ENCODE measurements around the gene HIP1.

Gene HIP1

GRCh38 chr7:75628055-75628454, 110.7 kb downstream of the HIP1 start:
- Histone ChIP-seq H3K79me2 (ENCODE audit: insufficient read depth, low read depth) (no peaks in the 10 kb centered on the region), H4K20me1 (ENCODE audit: insufficient read depth) (no peaks in the 10 kb centered on the region), H2AFZ (ENCODE audit: low read depth) (no peak overlapping the region), H3K4me1 (ENCODE audit: low read depth, poor library complexity, severe bottlenecking) (no peaks in the 10 kb centered on the region), H3K4me2 (no peak overlapping the region), H3K36me3 (ENCODE audit: insufficient read depth) (no peaks in the 10 kb centered on the region), H3K27me3 (ENCODE audit: insufficient read depth, low read depth) (no peaks in the 10 kb centered on the region), H3K4me3 (IDR thresholded peaks at IDR 0.05; ENCODE audit: insufficient read depth, low read depth, low read length) (no peak overlapping the region), H3K27ac (no peak overlapping the region), H3K9ac (no peak overlapping the region)
- TF ChIP-seq, protein P1, sequence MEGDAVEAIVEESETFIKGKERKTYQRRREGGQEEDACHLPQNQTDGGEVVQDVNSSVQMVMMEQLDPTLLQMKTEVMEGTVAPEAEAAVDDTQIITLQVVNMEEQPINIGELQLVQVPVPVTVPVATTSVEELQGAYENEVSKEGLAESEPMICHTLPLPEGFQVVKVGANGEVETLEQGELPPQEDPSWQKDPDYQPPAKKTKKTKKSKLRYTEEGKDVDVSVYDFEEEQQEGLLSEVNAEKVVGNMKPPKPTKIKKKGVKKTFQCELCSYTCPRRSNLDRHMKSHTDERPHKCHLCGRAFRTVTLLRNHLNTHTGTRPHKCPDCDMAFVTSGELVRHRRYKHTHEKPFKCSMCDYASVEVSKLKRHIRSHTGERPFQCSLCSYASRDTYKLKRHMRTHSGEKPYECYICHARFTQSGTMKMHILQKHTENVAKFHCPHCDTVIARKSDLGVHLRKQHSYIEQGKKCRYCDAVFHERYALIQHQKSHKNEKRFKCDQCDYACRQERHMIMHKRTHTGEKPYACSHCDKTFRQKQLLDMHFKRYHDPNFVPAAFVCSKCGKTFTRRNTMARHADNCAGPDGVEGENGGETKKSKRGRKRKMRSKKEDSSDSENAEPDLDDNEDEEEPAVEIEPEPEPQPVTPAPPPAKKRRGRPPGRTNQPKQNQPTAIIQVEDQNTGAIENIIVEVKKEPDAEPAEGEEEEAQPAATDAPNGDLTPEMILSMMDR (conservative IDR thresholded peaks at IDR 0.05; ENCODE audit: low read depth, low read length) = no peak

DNA sequence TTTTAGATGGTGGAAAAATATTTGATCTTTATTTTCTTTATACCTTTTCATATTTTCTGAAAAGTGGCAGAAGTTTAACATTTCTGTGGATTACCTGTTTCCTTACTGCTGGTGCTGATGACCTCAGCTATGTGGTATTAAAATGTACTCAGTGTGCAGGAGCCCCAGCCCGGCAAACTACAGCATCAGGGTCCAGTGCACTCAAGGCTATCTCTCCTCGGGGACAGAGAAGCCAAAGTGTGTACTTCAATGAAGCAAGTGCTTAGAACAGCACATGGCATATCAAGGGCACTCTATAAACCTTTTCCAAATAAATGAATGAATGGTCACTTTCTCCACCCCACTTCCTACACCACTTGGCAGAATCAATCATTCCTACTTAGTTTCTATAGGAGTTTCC, 111.8 kb downstream of the HIP1 start:
- Histone ChIP-seq H4K20me1 (ENCODE audit: insufficient read depth) (no peaks in the 10 kb centered on the region), H3K4me2 (no peak overlapping the region)
- TF ChIP-seq, protein P1 (conservative IDR thresholded peaks at IDR 0.05; ENCODE audit: low read depth, low read length) = no peak

DNA sequence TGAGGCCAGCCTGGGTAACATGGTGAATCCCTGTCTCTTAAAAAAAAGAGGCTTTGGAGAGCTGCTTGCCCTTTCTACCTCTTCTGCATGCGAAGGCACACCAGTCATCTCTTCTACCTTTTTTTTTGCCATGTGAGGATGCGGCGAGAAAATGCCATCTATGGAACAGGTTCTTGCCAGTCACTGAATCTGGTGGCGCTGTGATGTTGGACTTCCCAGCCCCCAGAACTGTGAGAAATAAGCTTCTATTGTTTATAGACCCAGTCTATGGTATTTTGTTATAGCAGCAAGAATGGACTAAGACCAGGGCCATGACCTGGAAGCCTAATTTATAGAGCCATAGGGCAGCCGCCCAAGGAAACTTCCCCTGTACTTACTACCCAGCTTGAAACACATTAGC, 112.9 kb downstream of the HIP1 start:
- Histone ChIP-seq H2AFZ (ENCODE audit: low read depth) (no peak overlapping the region), H3K4me1 (ENCODE audit: low read depth, poor library complexity, severe bottlenecking) (no peaks in the 10 kb centered on the region), H3K36me3 (ENCODE audit: insufficient read depth) (no peaks in the 10 kb centered on the region), H3K4me3 (IDR thresholded peaks at IDR 0.05; ENCODE audit: insufficient read depth, low read depth, low read length) (no peak overlapping the region), H3K79me2 (ENCODE audit: insufficient read depth, low read depth) (no peaks in the 10 kb centered on the region), H4K20me1 (ENCODE audit: insufficient read depth) (no peaks in the 10 kb centered on the region), H3K4me2 (no peak overlapping the region), H3K27ac (no peak overlapping the region), H3K27me3 (ENCODE audit: insufficient read depth, low read depth) (no peaks in the 10 kb centered on the region), H3K9ac (no peak overlapping the region)
- TF ChIP-seq, protein P1 (conservative IDR thresholded peaks at IDR 0.05; ENCODE audit: low read depth, low read length) = no peak

More for the DNA sequence above, 111.8 kb downstream of the HIP1 start:
- no peaks in the 10 kb centered on the region for H3K4me1 ChIP-seq (ENCODE audit: low read depth, poor library complexity, severe bottlenecking)
- H3K27ac ChIP-seq = no peak overlapping the region
- no peaks in the 10 kb centered on the region for H3K79me2 ChIP-seq (ENCODE audit: insufficient read depth, low read depth)
- no peaks in the 10 kb centered on the region for H3K36me3 ChIP-seq (ENCODE audit: insufficient read depth)
- H3K4me3 ChIP-seq (IDR thresholded peaks at IDR 0.05; ENCODE audit: insufficient read depth, low read depth, low read length) = no peak overlapping the region
- H3K27me3 ChIP-seq (ENCODE audit: insufficient read depth, low read depth) = no peaks in the 10 kb centered on the region
- no peak overlapping the region for H2AFZ ChIP-seq (ENCODE audit: low read depth)
- no peak overlapping the region for H3K9ac ChIP-seq

DNA sequence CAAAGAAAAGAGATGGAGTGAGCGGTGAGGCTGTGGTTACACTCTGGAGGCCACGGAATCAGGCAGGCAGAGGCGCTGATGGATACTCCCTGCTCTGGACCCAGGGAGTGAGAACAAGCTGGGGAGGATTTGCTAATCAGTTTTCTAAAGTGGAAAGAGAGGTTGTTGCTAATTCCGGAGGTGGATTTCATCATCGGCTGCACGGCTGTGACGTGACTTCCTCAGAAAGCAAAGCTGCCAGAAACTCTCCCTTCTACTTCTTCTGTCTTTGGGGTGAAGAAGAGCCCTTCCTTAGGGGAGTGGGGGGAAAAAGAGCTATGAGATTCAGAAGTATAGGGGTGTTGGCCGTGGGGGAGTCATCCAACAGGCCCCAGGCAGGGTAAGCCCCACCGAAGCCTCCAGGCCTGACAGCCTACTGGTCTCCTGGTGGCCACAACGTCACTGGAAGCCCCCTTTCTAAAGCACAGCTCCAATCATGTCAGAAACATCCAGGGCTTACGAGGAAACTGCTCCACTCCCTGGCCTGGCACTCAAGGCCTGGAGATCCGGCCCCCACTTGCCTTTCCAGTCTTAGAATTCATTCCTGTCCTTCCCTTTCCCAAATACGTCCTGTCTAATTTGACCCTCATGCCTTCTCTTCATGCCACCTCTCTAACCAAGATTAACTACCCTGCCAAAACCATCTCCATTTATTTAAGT, 114.5 kb downstream of the HIP1 start:
- TF ChIP-seq, protein P1 (conservative IDR thresholded peaks at IDR 0.05; ENCODE audit: low read depth, low read length) = no peak
- H2AFZ ChIP-seq (ENCODE audit: low read depth) = no peak overlapping the region
- H3K4me3 ChIP-seq (IDR thresholded peaks at IDR 0.05; ENCODE audit: insufficient read depth, low read depth, low read length) = no peak overlapping the region
- no peaks in the 10 kb centered on the region for H3K36me3 ChIP-seq (ENCODE audit: insufficient read depth)
- no peaks in the 10 kb centered on the region for H3K27me3 ChIP-seq (ENCODE audit: insufficient read depth, low read depth)
- H3K4me1 ChIP-seq (ENCODE audit: low read depth, poor library complexity, severe bottlenecking) = no peaks in the 10 kb centered on the region
- H4K20me1 ChIP-seq (ENCODE audit: insufficient read depth) = no peaks in the 10 kb centered on the region
- no peak overlapping the region for H3K9ac ChIP-seq
- no peaks in the 10 kb centered on the region for H3K79me2 ChIP-seq (ENCODE audit: insufficient read depth, low read depth)
- H3K27ac ChIP-seq = no peak overlapping the region
- H3K4me2 ChIP-seq = no peak overlapping the region

All from KMS-11 (cell line).